H1 (cell line): Measurements from ENCODE around the gene CCDC141. TPM values are rescaled to one million over a fixed set of nuclear protein-coding genes. Genes with fewer than 3 reads are reported as not detected.

ENCODE experiments used
- CTCF ChIA-PET: fragments of 300-600 bp; sonication (Branson Sonifier 250); formaldehyde crosslinking; loops from one replicate; lab custom pipeline; 2021; ENCODE audit not compliant: partially characterized antibody; lab: Charles Lee
- POLR2A ChIA-PET: fragments of 300-600 bp; sonication (Branson Sonifier 250); formaldehyde crosslinking; loops from one replicate; lab custom pipeline; 2021; ENCODE audit warnings: inconsistent platforms; ENCODE audit not compliant: partially characterized antibody; lab: Charles Lee
- DNase-seq, 2 experiments: peaks; one replicate each; pipeline versions ENCODE4 v3.0.0 to v3.0.0-alpha.2; 2010 to 2022; ENCODE audit warnings: low spot score in 2 of 2, low read depth in 1 of 2, mixed read lengths in 1 of 2
- FAIRE-seq: peaks from 2 replicates; lab custom pipeline; 2011; peaks lifted over from hg19 to GRCh38; lab: Jason Lieb, UNC
- H2AFZ ChIP-seq: 2 replicates; pipeline ENCODE4 v1.8.1; 2012; ENCODE audit warnings: low read length, inconsistent platforms
- H2AK5ac ChIP-seq: 2 replicates; pipeline ENCODE4 v1.6.1; 2013; ENCODE audit warnings: low read depth, low read length
- H2BK120ac ChIP-seq: replicated peaks from 2 replicates; pipeline ENCODE3; 2013; ENCODE audit warnings: low read depth, low read length, inconsistent platforms
- H2BK12ac ChIP-seq: 2 replicates; pipeline ENCODE4 v1.6.1; 2013; ENCODE audit warnings: low read depth, low read length
- H2BK15ac ChIP-seq: 2 replicates; pipeline ENCODE4 v1.6.1; 2013; ENCODE audit warnings: low read length
- H2BK20ac ChIP-seq: 2 replicates; pipeline ENCODE4 v1.6.1; 2013; ENCODE audit warnings: low read length
- H2BK5ac ChIP-seq: 2 replicates; pipeline ENCODE4 v1.6.1; 2013; ENCODE audit warnings: low read depth, low read length
- H3K14ac ChIP-seq: 2 replicates; pipeline ENCODE4 v1.6.1; 2013; ENCODE audit warnings: inconsistent platforms; ENCODE audit not compliant: insufficient read length
- H3K18ac ChIP-seq: 2 replicates; pipeline ENCODE4 v1.6.1; 2013; ENCODE audit warnings: low read length; ENCODE audit errors: extremely low read depth
- H3K23ac ChIP-seq: 2 replicates; pipeline ENCODE4 v1.6.1; 2013; ENCODE audit warnings: inconsistent platforms; ENCODE audit not compliant: insufficient read length
- H3K23me2 ChIP-seq: 2 replicates; pipeline ENCODE4 v1.6.1; 2013; ENCODE audit warnings: low read depth, low read length
- H3K27ac ChIP-seq: 2 replicates; pipeline ENCODE4 v1.6.1; 2011; ENCODE audit warnings: low read depth, low read length, inconsistent platforms
- H3K27me3 ChIP-seq, 4 experiments: replicated peaks in 1 of 4; 1 replicate in 1 of 4; 2 replicates in 3 of 4; pipeline versions ENCODE4 v1.6.1 to v1.8.1; 2011 to 2013; ENCODE audit warnings: low read length in 3 of 4, mild to moderate bottlenecking in 3 of 4, inconsistent platforms in 2 of 4, mixed read lengths in 2 of 4, moderate library complexity in 1 of 4; ENCODE audit not compliant: control insufficient read depth in 3 of 4, insufficient read depth in 3 of 4; ENCODE audit errors: extremely low read depth in 1 of 4
- H3K36me3 ChIP-seq, 4 experiments: 2 replicates each; pipeline versions ENCODE4 v1.6.1 to v1.8.1; 2011 to 2013; ENCODE audit warnings: mild to moderate bottlenecking in 4 of 4, low read length in 3 of 4, moderate library complexity in 2 of 4, control low read depth in 1 of 4, inconsistent platforms in 1 of 4; ENCODE audit not compliant: insufficient read depth in 4 of 4, control insufficient read depth in 2 of 4
- H3K4ac ChIP-seq: replicated peaks from 2 replicates; pipeline ENCODE3; 2013; ENCODE audit warnings: low read length, low read depth, mixed read lengths, inconsistent platforms; ENCODE audit not compliant: insufficient read length
- H3K4me1 ChIP-seq, 4 experiments: replicated peaks in 1 of 4; 1 replicate in 1 of 4; 2 replicates in 3 of 4; pipeline versions ENCODE4 v1.6.1 to v1.8.1; 2011 to 2013; ENCODE audit warnings: low read length in 3 of 4, inconsistent platforms in 2 of 4, mixed read lengths in 1 of 4; ENCODE audit not compliant: insufficient read depth in 4 of 4, control insufficient read depth in 3 of 4
- H3K4me2 ChIP-seq, 2 experiments: 2 replicates each; pipeline versions ENCODE4 v1.6.1 to v1.8.1; 2011 to 2013; ENCODE audit warnings: low read depth in 2 of 2, low read length in 2 of 2, control low read depth in 1 of 2, inconsistent platforms in 1 of 2, mild to moderate bottlenecking in 1 of 2; ENCODE audit not compliant: insufficient read depth in 1 of 2
- H3K4me3 ChIP-seq, 4 experiments: fragments of 200-600, 300-600 bp in 1 of 4; sonication (generic), shearing (Covaris generic), sonication (Bioruptor Twin) in 1 of 4; 2 replicates each; pipeline versions ENCODE4 v1.5.1 to v1.8.1; 2011 to 2016; ENCODE audit warnings: low read length in 4 of 4, low read depth in 3 of 4, control low read depth in 2 of 4, inconsistent platforms in 2 of 4, mild to moderate bottlenecking in 2 of 4, mixed read lengths in 1 of 4, moderate library complexity in 1 of 4; ENCODE audit not compliant: insufficient read depth in 2 of 4; ENCODE audit errors: extremely low read depth in 1 of 4
- H3K56ac ChIP-seq: replicated peaks from 2 replicates; pipeline ENCODE3; 2013; ENCODE audit warnings: low read depth, mild to moderate bottlenecking, mixed read lengths, low read length, inconsistent platforms; ENCODE audit not compliant: insufficient read length
- H3K79me1 ChIP-seq: 2 replicates; pipeline ENCODE4 v1.6.1; 2013; ENCODE audit warnings: low read depth, low read length, control low read depth
- H3K79me2 ChIP-seq, 2 experiments: 2 replicates each; pipeline versions ENCODE4 v1.6.1 to v1.8.1; 2012 to 2013; ENCODE audit warnings: low read length in 2 of 2, mild to moderate bottlenecking in 2 of 2, inconsistent platforms in 1 of 2; ENCODE audit not compliant: insufficient read depth in 2 of 2, control insufficient read depth in 1 of 2
- H3K9ac ChIP-seq, 4 experiments: replicated peaks in 1 of 4; 1 replicate in 1 of 4; 2 replicates in 3 of 4; pipeline versions ENCODE4 v1.6.1 to v1.8.1; 2011 to 2013; ENCODE audit warnings: low read depth in 3 of 4, low read length in 3 of 4, control low read depth in 2 of 4, mild to moderate bottlenecking in 2 of 4, moderate library complexity in 2 of 4, inconsistent platforms in 1 of 4; ENCODE audit errors: extremely low read depth in 1 of 4
- H3K9me3 ChIP-seq, 2 experiments: 2 replicates each; pipeline versions ENCODE4 v1.6.1 to v1.8.1; 2012 to 2013; ENCODE audit warnings: mild to moderate bottlenecking in 2 of 2, moderate library complexity in 2 of 2, control low read depth in 1 of 2, inconsistent platforms in 1 of 2, low read depth in 1 of 2, low read length in 1 of 2, mixed read lengths in 1 of 2; ENCODE audit not compliant: insufficient read depth in 2 of 2
- H4K20me1 ChIP-seq, 2 experiments: replicated peaks in 1 of 2; 2 replicates each; pipeline versions ENCODE3 to v1.8.1; 2011 to 2013; ENCODE audit warnings: inconsistent platforms in 2 of 2, low read length in 2 of 2, mild to moderate bottlenecking in 1 of 2; ENCODE audit not compliant: insufficient read depth in 2 of 2, control insufficient read depth in 1 of 2
- H4K5ac ChIP-seq: 2 replicates; pipeline ENCODE4 v1.6.1; 2013; ENCODE audit warnings: low read length, low read depth, mixed read lengths, inconsistent platforms; ENCODE audit not compliant: insufficient read length
- H4K8ac ChIP-seq: 2 replicates; pipeline ENCODE4 v1.8.0; 2013; ENCODE audit warnings: mild to moderate bottlenecking, moderate library complexity, low read length, inconsistent platforms; ENCODE audit not compliant: insufficient read depth; ENCODE audit errors: extremely low read depth
- H4K91ac ChIP-seq: replicated peaks from 2 replicates; pipeline ENCODE3; 2013; ENCODE audit warnings: low read length, mixed read lengths, inconsistent platforms; ENCODE audit not compliant: insufficient read length
- ATF3 ChIP-seq: IDR thresholded peaks from 2 replicates; pipeline ENCODE4 v1.6.1; 2011; ENCODE audit warnings: low read depth, mild to moderate bottlenecking, low read length; ENCODE audit not compliant: insufficient read depth
- GTF2F1 ChIP-seq: IDR thresholded peaks from 2 replicates; pipeline ENCODE4 v1.6.1; 2012; ENCODE audit warnings: low read depth, low read length, improper control_type of control experiment, borderline replicate concordance
- HDAC6 ChIP-seq: IDR thresholded peaks from one replicate; pipeline ENCODE4 v1.7.1; 2012; ENCODE audit warnings: low read depth, mild to moderate bottlenecking, inconsistent platforms, low read length, moderate library complexity
- JUND ChIP-seq: IDR thresholded peaks from 2 replicates; pipeline ENCODE4 v1.6.1; 2011; ENCODE audit warnings: mild to moderate bottlenecking, improper control_type of control experiment, low read length
- MAX ChIP-seq: IDR thresholded peaks from 2 replicates; pipeline ENCODE4 v1.6.1; 2012; ENCODE audit warnings: inconsistent platforms
- NRF1 ChIP-seq: IDR thresholded peaks from 2 replicates; pipeline ENCODE4 v1.6.1; 2011; ENCODE audit warnings: mild to moderate bottlenecking, low read depth, low read length, improper control_type of control experiment
- POLR2A ChIP-seq, 2 experiments: IDR thresholded peaks; 1 replicate in 1 of 2; 2 replicates in 1 of 2; pipeline ENCODE4 v1.6.1; 2011; ENCODE audit warnings: low read depth in 2 of 2, low read length in 2 of 2, mild to moderate bottlenecking in 2 of 2; ENCODE audit errors: control extremely low read depth in 1 of 2
- POLR2AphosphoS5 ChIP-seq: IDR thresholded peaks from 2 replicates; pipeline ENCODE4 v1.6.1; 2011; ENCODE audit warnings: low read depth, low read length
- RBBP5 ChIP-seq: IDR thresholded peaks from 2 replicates; pipeline ENCODE4 v1.7.1; 2012; ENCODE audit warnings: low read depth, mild to moderate bottlenecking, inconsistent platforms, low read length, moderate library complexity, borderline replicate concordance
- TCF12 ChIP-seq: IDR thresholded peaks from 2 replicates; pipeline ENCODE4 v1.6.1; 2011; ENCODE audit warnings: low read depth, mild to moderate bottlenecking, low read length
- YY1 ChIP-seq: IDR thresholded peaks from 2 replicates; pipeline ENCODE4 v1.6.1; 2011; ENCODE audit warnings: low read depth, mild to moderate bottlenecking, low read length
- WGBS, 2 experiments: shearing (Covaris generic) in 1 of 2; methylation state at CpG; one replicate each; pipeline versions ENCODE4 v1.1.6 to v1.1.7; 2013 to 2015; ENCODE audit warnings: low lambda C conversion rate in 2 of 2, mixed read lengths in 2 of 2, inconsistent platforms in 1 of 2, low coverage in 1 of 2, missing lambda C conversion rate in 1 of 2; ENCODE audit not compliant: insufficient replicate concordance in 2 of 2, insufficient coverage in 1 of 2, insufficient read length in 1 of 2; ENCODE audit errors: extremely low coverage in 1 of 2, missing lambda C conversion rate in 1 of 2; 5-methylcytosine and 5-hydroxymethylcytosine counted together
- polyA plus RNA-seq, 7 experiments: library from polyadenylated mRNA; depleted of rRNA in 3 of 7; stranded (reverse) in 5 of 7; unstranded in 2 of 7; fragments of >200 nt in 5 of 7; fragments of 200-250 nt in 2 of 7; gene quantifications; 1 replicate in 5 of 7; 2 replicates in 1 of 7; 4 replicates in 1 of 7; pipeline versions ENCODE4 v1.2.1 to v1.2.3, GENCODE V29; 2011 to 2013; ENCODE audit warnings: missing spikeins in 2 of 7, mixed read lengths in 2 of 7
- total RNA-seq: library from RNA; stranded (reverse); fragmentation: NEBNext Ultra II Directional; extraction: Animal tissue kit (Norgen Biotek cat#: 25700); gene quantifications from 2 replicates; pipeline ENCODE4 v1.2.1, GENCODE V29; 2021

CCDC141 gene
- total and polyA plus RNA-seq, 2 of the 8 experiments (the other 6 are each of a cell fraction or from before 2014, with no cell fraction given): 0.56 to 21.6 TPM

GRCh38 chr2:178807227-178808008 is 242.5 kb downstream of the CCDC141 start, which contains the start of gene TTN:
TTN (minus strand) TSS chr2:178807423; CDS start chr2:178804642, 2,781 bp downstream.
- Histone ChIP-seq H2AK5ac (no peak within 1 kb of the TSS), H4K91ac (no peak within 1 kb of the TSS), H4K5ac (no peak within 1 kb of the TSS), H2BK5ac (no peak within 1 kb of the TSS), H3K4me2 (no peak within 1 kb of the TSS), H3K23ac (no peak within 1 kb of the TSS), H3K56ac (no peak within 1 kb of the TSS), H3K23me2 (no peaks in the 10 kb centered on the region), H3K18ac (no peak within 1 kb of the TSS)
- TF ChIP-seq POLR2A (IDR thresholded peaks at IDR 0.05; ENCODE audit: control extremely low read depth in 1 of 2, low read depth in 2 of 2, low read length in 2 of 2) (no peak), MAX (no peak), GTF2F1 (no peak), POLR2AphosphoS5 (no peak), HDAC6 (no peak), NRF1 (no peak), ATF3 (no peak), RBBP5 (no peak), JUND (no peak), TCF12 (no peak), YY1 (no peak)
- TF ChIP-seq, all 59 proteins: peak for 0
- Histone ChIP-seq H2AFZ (no peak within 1 kb of the TSS), H3K9me3 (no peaks in the 10 kb centered on the region), H4K20me1 (no peaks in the 10 kb centered on the region), H3K9ac (peak within 1 kb of the TSS in 1 of 4 experiments; percentile 34; a peak in 1 of 7 replicates), H4K8ac (no peak within 1 kb of the TSS), H3K79me1 (no peaks in the 10 kb centered on the region), H3K4ac (no peak within 1 kb of the TSS), H3K27ac (no peak within 1 kb of the TSS), H2BK120ac (no peak within 1 kb of the TSS), H3K36me3 (no peaks in the 10 kb centered on the region), H2BK12ac (no peak within 1 kb of the TSS), H2BK20ac (no peak within 1 kb of the TSS), H3K27me3 (no peaks in the 10 kb centered on the region), H2BK15ac (no peak within 1 kb of the TSS), H3K79me2 (no peaks in the 10 kb centered on the region), H3K4me3 (no peak within 1 kb of the TSS), H3K4me1 (no peaks in the 10 kb centered on the region), H3K14ac (no peak within 1 kb of the TSS)
- WGBS, 2 experiments: 93% methylated on average over 10 of the region's 10 CpGs; no CpG with 5 or more reads in 1 of the 2 experiments
- ChIA-PET CTCF (interaction anchor here (0.8 to 3.8 kb wide), 7 partner anchors 9 to 84 kb away, joined by 3 to 17 read pairs (median 4); no protein-coding TSS in a partner anchor), POLR2A (no interaction called here)
- FAIRE-seq (no peak), DNase-seq (no peak)
